GM18870 (cell line): Measurements from ENCODE around the gene IDI1.
"Not testable (repeated sequence)": the region's sequence is repeated elsewhere in the genome, so short reads cannot be mapped to it uniquely, and the experiment has no call there.

Experiments used
- ATAC-seq: cut with Tn5 transposase; IDR thresholded peaks from one replicate; pipeline ENCODE4 v1.9.1; 2021; ENCODE audit warnings: moderate library complexity; ENCODE audit not compliant: unreplicated experiment

The IDI1 gene

DNA sequence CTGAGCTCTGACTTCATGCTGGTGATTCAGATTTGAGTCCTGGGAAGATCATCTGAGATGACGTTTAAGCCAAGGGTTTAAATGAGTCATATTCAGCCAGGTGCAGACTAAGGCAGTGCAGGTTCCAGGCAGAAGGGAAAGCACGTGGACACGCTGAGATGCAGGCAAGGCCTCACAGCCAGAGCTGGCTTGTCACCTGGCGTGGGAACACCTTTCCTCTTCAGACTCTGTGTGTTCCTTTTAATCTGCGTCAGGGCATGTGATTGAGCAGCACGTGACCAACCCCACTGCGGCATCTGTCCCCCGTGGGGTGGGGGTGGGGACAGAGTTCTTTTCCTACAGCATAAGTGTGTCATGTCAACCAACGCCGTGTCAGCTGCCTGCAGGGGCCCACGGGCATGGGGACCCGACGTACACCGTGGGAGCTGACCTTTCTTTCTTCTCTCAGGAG is 12.6 kb downstream of the IDI1 start:
- ATAC-seq = peak; percentile 84

DNA sequence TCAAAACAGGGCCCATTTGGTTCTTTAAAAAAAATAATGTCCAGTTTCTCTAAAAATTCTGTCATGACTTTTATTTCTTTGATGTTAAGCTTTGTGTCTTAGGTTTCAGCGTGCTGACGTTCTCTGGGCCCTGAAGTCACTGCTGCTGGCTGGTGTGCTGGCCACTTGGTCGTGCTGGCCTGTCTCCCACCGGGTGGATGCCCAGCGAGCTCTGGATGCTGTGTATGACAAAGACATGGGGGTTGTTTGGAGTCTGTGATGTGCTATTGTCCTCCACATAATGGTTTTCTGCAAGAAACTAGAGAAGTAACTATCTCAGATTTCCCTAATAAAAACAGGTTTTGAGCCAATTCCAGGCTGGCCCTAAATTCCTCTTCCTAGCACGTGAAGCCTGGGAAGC is 13.7 kb downstream of the IDI1 start:
- no peak for ATAC-seq

DNA sequence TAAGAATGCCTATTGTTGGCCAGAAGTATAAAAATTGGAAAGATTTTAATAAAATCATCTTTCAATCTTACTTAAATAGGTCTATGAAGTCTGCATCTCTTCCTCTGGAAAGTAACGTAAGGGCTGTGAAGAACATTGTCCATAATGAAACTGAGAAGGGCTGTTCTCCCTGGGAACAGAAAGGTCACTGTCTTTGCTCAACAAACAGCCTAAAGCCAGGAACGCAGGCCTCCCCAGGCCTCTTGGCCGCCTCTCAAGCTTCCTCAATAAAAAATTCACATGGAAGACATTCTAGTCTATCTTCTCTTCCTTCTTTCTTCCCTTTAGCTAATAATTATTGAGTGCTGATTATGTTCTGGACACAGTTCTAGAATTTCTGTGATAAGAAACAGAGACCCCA is 14.2 kb downstream of the IDI1 start:
- no peak for ATAC-seq

DNA sequence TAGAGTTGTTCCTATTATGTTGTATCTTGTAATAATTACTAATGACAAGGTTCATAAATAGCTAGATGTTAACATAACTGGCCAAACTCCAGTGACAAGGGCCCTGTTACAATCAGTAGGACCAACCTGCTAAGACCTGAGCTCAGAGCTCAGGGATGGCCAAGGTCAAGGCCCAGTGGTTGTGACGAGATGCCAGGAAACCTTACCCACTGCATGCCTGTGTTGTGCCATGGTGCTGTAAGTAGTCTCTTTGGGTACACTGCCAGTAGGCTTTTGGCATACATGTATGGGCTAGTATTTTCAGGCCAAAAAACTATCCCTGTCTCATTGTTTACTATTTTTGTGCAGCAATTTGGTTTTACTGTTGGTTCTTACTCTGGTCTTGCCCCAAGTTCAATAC is 15.3 kb downstream of the IDI1 start:
- ATAC-seq = no peak

DNA sequence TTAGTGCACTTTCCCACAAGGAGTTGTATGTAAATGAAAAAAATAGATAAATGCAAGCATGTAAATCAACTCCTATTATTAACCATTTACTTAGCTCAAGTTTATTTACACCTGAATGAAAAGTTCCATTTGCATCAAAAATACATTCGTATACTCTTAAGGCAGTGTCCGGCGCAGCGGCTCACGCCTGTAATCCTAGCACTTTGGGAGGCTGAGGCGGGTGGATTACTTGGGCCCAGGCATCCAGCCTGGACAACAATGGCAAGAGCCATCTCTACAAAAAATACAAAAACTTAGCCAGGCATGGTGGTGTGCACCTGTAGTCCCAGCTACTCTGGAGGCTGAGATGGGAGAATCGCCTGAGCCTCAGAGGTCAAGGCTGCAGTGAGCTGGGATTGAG is 19.1 kb downstream of the IDI1 start:
- ATAC-seq = no peak

DNA sequence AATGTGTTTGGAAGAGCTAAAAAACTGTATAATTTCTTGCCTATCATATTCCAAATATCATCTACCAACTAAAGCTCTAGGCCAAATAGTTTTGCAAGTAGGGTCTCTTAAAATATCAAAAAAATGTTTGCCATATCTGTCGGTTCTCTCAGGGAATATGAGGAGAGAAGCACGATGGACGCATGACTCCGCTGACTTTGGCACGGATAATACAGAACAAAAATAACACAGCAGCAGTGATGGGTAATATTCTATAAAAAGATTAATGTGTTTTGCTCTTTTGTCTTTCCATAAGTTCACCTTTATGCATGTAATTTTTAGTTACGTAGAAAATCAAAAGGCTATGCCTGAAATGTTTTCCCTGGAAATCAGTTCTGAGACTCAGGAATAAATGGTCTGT is 22.3 kb downstream of the IDI1 start:
- no peak for ATAC-seq

DNA sequence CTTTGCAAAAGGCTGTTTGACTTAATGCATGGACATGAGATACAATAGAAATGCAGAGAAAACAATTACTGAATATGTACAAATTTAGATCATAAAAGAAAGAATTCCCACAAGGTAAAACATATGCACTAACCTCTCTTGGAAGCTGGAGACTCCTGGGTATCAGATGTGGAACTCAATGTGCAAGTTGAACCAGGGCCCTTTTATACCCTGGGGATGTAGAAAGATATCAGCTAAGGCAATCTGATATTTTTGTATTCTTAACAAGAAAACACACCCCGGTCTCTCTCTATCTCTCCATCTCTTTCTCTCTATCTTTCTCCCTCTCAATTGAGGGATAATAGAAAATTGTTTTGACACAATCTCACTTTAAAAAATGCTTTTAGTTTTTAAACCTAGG is 23.2 kb downstream of the IDI1 start, which contains the start of gene IDI2:
TSS of gene IDI2 (minus strand) at position 177 of the 400 bp plus-strand sequence. CDS start 1,136 bp downstream, outside the sequence.
- ATAC-seq = no peak

DNA sequence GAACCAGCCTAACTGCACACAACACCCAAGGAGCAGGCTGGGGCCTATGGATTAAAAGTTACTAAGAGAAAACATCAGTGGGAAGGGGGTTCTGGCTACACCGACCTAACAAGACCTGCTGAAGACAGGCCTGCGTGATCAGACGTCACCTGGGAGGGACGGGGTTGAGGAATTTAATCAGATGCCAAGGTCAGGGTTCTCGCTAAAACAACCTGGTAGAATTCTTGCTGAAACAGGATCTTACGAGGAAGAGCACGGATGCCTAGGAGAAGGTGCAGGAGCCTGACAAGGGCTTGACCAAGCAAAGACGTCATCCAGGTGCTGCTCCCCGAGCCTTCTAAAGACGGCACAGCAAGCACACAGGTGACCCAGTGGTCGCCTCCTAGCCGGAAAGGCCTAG is 24.8 kb downstream of the IDI1 start:
- ATAC-seq = no peak

DNA sequence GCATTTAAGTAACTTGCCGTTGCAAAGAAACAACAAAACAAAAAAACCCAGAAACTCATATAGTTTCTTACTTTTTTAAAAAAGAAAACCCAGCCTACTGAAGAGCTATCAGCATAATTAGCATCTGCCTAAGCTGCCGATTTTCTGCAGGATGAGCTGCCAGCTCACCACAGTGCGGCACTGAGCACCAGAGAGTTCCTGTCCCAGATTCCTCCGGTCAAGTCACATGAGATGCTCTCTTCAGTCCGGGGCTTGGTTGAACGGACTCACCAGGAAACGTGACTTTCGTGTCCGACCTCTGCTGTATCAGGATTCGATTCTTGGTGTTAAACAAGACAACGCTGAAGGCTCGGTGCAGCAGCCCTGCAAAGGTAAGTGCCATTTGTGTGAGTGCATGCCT is 26.5 kb downstream of the IDI1 start:
- no peak for ATAC-seq

DNA sequence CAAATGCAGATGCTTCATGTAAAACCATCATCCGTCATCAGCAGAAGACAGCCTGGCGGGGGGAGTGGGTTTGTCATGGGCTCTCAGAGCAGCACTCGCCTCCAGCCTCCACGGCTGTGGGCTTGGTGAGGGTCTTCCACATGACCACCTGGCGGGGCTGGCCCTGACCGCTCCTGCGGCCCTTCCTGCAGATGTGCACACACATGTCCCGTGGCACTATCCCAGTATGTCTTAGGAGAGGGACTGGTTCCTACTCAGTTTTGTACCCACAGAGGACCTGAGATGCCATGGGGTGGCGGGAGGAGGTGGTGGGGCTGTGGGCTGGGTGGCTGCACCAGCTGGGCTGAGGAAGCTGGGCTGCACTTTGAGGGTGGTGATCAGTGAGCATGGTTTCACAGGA is 28.0 kb downstream of the IDI1 start:
- no peak for ATAC-seq

DNA sequence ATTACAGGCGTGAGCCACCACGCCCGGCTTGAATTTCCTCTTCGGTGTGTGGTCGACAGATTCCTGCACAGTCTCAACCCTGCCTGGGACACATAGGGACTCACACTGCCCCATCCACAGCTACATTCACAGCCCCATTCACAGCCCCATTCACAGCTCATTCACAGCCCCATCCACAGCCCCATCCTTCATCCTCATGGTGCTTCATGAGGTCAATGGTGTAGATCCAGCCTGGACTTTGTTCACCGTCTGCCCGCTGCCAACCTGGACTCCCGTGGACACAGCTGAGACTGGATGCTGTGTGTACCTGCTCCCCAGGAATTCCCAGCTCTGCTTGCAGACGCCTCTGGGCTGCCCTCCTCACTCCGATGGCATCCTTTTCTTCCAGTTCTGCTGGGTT is 28.5 kb downstream of the IDI1 start:
- no peak for ATAC-seq

DNA sequence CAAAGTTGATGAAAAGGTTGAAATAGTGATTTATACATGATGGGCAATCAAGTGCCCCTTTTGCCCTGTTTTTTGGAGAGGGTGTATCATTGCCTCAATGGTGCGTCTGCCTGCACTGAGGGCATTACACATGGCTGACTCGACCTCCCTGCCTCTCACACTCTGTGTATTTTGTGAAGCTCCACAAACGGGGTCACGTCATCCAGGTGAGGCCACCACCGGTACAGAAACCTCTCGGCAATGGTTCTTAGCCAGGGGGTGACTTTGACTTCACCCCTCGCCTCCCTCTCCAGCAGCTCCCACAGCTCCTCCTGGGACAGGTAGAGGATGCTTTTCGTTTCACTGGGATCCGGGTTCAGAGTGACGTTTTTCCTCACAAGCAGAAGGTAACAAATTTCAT is 29.6 kb downstream of the IDI1 start:
- no peak for ATAC-seq

DNA sequence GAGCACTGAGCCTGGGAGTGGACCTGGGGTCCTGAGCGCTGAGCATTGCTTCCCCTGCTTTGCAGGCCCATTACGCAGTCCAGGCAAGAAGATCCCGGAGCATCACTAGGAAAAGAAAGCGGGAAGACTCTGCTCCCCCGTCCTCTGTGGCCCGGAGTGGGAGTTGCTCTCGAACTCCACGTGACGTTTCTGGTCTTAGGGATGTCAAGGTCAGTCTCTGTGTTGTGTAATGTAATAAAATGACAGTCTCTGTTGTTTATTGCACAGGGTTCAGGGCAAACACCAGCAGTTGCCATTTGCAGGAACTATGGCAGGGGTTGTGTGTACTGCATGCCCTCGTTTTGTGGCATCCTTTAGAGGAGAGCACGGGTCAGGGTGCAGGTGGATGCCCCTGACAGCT is 33.2 kb downstream of the IDI1 start:
- ATAC-seq = no peak

DNA sequence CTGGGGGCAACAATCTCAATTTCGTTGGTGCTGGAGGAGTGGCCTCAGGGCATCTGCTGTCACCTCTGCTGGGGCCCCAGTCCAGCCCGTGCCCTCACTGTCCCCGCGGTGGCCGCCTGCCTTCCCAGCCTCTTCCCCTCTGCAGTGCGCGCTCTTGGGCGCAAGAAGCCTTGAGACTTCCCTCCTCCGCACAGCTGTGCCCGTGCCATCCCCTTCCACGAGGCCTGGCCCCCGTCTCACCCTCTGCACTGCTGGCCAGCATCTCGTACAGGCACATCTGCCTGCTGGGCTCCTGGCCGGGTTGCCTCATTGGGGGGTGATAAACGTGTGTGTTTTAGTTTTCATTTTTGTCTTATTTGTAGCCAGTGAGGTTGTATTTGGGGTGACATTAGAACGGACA is 37.2 kb downstream of the IDI1 start:
- no peak for ATAC-seq

DNA sequence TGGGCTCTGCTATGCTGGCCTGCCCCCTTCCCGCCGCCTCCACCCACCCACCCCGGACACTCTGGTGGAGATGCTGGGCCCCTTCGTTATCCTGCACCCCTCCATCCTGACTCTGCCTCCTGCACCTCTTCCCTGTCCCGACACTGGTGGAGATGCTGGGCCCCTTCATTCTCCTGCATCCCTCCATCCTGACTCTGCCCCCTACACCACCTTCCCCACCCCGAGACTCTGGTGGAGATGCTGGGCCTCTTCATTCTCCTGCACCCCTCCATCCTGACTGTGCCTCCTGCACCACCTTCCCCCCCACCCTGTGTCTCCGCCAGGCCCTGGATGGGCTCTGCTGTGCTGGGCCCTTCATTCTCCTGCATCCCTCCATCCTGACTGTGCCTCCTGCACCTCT is 38.2 kb downstream of the IDI1 start:
- ATAC-seq = no peak

DNA sequence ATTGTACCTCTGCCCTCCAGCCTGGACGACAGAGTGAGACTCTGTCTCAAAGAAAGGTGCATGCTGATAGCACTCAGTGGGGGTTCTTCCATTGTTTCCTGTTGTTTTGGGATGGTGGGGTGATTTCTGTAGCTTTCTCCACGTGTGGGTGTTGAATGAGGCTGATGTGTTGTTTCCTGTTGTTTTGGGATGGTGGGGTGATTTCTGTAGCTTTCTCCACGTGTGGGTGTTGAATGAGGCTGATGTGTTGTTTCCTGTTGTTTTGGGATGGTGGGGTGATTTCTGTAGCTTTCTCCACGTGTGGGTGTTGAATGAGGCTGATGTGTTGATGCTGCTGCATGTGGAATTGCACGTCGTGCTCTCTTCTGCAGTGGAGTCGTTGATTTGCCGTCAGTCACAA is 39.0 kb downstream of the IDI1 start:
- ATAC-seq = not testable (repeated sequence)

DNA sequence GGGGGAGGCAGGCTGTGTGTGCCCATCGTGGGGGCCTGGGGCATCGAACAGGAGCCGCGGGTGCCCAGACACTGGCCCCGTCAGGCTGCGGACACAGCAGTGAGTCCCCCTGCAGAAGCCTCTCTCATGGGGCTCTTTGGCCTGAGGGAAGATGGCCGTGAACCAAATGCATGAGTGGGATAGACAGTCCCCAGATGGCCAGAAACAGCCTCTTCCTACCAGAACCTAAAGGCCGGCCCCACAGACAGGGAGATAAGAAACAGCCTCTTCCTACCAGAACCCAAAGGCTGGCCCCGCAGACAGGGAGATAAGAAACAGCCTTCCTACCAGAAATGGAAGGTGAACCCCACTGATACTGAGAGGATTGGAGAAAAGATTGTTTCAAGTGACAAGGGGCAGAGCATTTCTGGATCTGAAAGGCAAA is 39.8 kb downstream of the IDI1 start:
- no peak for ATAC-seq

DNA sequence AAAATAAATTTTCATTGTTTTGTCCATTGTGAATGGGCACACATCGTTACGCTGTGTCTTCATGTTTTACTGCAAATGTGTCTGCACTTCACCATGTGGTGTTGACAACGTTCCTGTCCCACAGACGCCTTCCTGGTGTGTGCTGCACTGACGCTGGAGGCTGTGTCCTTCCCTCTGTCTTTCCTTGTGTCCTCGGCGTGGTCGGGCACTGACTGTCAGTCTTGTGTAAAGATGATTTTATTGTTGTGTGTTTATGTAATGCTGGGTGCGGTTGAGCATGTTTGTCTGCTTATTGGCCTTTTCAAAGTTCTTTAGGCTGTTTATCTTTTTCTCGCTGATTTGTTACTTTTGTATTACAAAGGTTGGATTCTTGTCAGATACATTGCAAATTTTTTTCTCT is 41.3 kb downstream of the IDI1 start:
- no peak for ATAC-seq

DNA sequence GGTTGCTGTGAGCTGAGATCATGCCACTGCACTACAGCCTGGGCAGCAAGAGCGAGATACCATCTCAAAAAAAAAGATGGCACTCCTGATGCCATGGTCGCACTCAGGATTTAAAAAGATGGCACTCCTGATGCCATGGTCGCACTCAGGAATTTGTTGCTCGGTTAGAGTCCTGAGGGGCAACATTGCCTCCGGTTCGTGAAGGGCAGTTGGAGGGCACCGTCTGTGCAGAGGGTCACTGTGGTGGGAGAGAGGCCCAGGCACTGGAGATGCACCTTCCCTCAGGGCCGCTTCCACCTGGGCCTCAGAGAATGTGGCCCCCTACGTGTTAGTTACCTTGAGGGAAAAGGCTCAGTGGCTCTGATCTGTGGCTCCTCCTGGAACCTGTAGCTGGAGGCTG is 42.3 kb downstream of the IDI1 start:
- no peak for ATAC-seq

DNA sequence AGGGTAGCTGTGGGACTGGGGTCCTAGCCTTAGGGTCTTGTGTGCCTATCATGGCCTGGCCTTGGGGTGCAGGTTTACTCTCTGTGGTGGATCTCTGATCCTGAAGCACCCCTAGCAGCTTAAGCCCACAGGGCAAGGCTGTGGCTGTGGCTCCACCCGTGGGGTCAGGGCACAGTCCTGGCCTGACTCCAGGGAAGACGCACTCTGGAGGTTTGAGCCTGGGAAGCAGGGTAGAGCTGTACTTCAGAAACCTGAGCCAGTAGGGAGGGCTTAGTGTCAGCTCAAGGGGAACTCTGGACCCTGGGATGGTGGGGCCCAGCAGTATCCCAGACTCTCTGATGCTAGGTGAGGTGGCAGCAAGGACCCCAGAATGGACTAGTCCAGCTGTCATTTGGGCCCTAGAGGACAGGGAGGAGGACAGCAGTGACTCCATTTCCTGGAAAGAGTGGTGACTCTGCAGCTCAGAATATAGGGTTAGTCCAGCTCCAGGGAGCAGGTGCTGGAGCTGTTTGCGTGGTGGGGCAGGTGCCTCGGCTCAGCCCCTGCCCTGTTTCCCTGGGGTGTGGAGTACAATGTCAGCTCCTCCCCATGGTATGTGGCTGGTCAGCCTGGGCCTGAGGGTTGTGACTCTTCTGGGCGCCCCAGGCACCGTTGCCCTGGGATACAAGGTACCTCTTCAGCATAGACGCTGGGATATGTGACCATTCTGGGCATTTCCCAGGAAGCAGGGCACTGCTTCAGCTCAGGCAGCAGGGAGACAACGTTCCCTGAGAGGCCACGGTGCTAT is 44.8 kb downstream of the IDI1 start:
- ATAC-seq = no peak

DNA sequence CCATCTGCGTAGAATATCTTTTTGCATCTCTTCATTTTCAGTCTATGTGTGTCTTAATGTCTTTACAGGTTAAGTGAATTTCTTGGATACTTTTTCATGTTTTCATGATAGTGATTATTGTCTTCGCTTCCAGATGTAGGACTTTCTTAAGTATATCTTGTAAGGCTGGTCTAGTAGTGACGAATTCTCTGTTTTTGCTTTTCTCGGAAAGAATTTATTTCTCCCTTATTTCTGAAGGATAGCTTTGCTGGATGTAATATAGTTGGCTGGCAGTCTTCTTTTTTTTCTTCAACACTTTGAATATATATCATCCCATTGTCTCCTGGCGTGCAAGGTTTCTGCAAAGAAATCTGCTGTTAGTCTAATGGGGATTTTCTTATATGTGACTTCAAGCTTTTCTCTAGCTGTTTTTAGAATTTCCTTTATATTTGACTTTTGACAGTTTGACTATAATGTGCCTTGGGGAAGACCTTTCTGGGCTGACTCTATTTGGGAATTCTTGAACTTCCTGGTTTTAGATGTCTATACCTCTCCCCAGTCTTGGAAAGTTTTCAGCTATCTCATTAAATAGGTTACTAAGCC is 46.4 kb downstream of the IDI1 start:
- no peak for ATAC-seq

DNA sequence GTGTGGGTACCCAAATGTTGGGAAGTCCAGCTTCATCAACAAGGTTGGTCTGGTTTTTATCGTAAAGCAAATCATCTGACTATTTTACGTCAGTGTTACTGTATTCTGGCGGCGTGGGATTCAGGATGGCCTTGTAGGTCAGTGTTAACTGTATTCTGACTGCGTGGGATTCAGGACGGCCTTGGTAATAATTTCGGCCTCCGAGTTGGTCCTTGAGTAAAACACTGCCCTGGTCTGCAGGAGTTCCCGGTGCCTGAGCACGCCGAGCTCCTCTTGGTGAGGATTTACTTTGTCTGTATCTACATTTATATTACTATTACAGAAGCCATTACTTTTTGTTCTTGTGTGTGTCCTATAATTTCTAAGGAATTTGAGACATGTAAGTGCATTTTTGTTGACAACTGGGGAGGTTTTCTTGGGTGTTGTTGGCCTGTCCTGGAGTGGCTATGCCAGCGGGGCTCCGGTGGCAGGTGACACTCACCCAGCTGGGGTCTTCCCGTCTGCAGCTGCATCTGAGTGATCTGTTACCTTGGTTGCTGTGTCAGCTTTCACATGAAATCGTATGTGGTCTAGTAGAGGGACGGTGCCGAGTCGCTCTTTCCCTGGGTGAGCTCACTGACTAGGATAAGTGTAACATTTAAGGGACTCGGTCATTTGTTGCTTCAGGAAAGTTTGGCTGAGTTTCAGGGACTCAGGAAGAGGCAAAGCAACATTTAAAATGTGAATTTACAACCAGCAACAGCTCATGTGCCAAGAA is 51.5 kb downstream of the IDI1 start:
- ATAC-seq = no peak
